ENCODE data around the gene ADGB. TPM values are rescaled to one million over a fixed set of nuclear protein-coding genes. Genes with fewer than 3 reads are reported as not detected.
"Not testable (repeated sequence)": the region's sequence is repeated elsewhere in the genome, so short reads cannot be mapped to it uniquely, and the experiment has no call there.

The ADGB gene
- total RNA-seq, 3 donors from 2014 or later: not detected

GRCh38 chr6:146803601-146804000 is 204.8 kb downstream of the ADGB start:
- no peak for DNase-seq
- no peaks in the 10 kb centered on the region for H3K36me3 Mint-ChIP-seq (ENCODE audit: insufficient read depth)
- H3K9me3 Mint-ChIP-seq: no peaks in the 10 kb centered on the region
- no peak for ATAC-seq
- no peaks in the 10 kb centered on the region for H3K27me3 Mint-ChIP-seq (ENCODE audit: low read depth)
- H3K4me1 Mint-ChIP-seq (ENCODE audit: low read depth): no peaks in the 10 kb centered on the region
- H3K4me3 Mint-ChIP-seq: no peak overlapping the region

DNA sequence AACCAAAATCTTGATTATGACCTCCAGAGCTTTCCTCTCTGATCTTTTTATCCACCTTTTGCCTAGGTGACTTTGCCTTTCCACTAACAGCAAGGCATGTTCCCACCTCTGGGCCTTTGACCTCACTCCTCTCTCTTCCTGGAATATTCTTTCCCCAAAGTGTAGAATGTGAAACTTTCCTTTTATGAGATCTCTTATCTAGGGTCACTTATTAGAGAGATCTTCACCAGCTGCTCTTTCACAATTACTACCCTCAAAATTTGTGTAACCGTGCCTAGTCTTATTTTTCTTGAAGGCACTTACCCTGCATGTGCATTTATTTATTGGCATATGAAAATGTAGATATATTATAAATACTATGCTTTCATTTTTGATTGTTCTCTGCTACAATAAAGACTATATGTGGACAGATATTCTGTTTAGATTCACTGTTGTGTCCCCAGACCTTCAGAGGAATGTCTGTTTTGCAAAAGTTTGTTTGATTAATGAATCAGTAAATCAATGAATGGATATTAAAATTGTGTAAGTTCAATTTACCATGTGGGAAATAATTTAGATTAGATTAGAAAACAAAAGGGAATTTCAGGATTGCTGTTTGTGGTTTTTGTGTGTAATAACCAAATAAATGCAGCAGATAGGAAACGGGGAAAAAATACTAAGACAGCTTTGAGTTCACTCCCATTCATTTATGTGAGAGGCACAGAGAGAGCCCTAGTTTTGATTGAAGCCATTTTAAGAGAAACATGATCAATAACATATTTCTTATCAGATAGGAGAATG is 207.0 kb downstream of the ADGB start:
- Mint-ChIP-seq H3K4me3 (no peak overlapping the region), H3K36me3 (ENCODE audit: insufficient read depth) (no peaks in the 10 kb centered on the region), H3K27me3 (ENCODE audit: low read depth) (no peaks in the 10 kb centered on the region), H3K9me3 (no peaks in the 10 kb centered on the region), H3K4me1 (ENCODE audit: low read depth) (no peaks in the 10 kb centered on the region)
- DNase-seq: no peak
- ATAC-seq: no peak

DNA sequence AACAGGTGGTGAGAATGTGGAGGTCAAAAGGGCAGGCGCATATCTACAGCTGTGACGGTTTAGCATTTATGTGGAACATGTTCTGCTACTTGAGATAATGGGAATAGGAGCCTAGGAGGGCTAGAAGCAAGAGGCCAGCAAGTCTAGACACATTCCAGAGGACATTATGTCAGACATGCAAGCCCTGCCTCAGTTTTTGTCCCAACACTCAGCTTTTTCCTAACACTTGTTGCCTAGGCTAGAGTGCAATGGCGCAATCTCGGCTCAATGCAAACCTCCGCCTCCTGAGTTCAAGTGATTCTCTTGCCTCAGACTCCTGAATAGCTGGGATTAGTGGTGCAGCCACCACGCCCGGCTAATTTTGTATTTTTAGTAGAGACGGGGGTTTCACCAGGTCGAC is 210.2 kb downstream of the ADGB start:
- H3K4me3 Mint-ChIP-seq; H3K9me3 Mint-ChIP-seq; ATAC-seq; H3K4me1 Mint-ChIP-seq (ENCODE audit: low read depth); H3K36me3 Mint-ChIP-seq (ENCODE audit: insufficient read depth); H3K27me3 Mint-ChIP-seq (ENCODE audit: low read depth); DNase-seq: not testable (repeated sequence)

DNA sequence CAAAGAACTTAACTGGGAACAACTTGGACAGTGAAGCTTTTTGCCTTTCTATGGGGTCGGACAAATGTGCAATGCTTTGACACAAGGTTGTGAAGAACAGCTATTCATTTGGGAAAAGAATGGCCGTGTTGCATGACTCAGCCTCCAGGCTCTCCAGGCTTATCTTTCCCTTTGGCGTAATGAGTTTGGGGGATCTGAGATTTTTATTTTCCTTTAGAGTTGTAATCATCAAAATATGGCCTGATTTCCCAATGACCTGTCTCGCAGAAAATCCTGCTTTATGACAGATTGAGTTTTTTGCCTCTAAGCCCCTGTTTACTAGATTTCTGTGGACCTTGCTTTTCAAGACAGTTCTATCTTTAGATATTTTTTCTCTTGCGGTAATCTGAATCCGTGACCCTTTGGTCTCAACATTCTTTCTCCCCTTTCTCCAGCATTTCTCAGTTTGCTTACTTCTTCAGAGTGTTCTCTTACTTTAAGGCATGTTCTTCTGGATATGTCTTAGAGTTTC is 214.1 kb downstream of the ADGB start:
- not testable (repeated sequence) for DNase-seq; H3K4me3 Mint-ChIP-seq; H3K27me3 Mint-ChIP-seq (ENCODE audit: low read depth); H3K36me3 Mint-ChIP-seq (ENCODE audit: insufficient read depth); H3K4me1 Mint-ChIP-seq (ENCODE audit: low read depth); ATAC-seq; H3K9me3 Mint-ChIP-seq

DNA sequence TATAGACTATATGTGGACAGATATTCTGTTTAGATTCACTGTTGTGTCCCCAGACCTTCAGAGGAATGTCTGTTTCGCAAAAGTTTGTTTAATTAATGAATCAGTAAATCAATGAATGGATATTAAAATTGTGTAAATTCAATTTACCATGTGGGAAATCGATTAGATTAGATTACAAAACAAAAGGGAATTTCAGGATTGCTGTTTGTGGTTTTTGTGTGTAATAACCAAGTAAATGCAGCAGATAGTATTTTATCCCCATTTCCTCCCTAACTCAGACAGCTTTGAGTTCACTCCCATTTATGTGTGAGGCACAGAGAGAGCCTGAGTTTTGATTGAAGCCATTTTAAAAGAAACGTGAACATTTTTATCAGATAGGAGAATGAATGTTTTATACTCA is 214.8 kb downstream of the ADGB start:
- DNase-seq (no peak), ATAC-seq (no peak)
- H3K4me3 Mint-ChIP-seq: no peak overlapping the region
- peaks cover 1% of the 10 kb centered on the region for H3K27me3 Mint-ChIP-seq (ENCODE audit: low read depth)
- H3K4me1 Mint-ChIP-seq (ENCODE audit: low read depth): no peaks in the 10 kb centered on the region
- no peaks in the 10 kb centered on the region for H3K9me3 Mint-ChIP-seq
- no peaks in the 10 kb centered on the region for H3K36me3 Mint-ChIP-seq (ENCODE audit: insufficient read depth)

DNA sequence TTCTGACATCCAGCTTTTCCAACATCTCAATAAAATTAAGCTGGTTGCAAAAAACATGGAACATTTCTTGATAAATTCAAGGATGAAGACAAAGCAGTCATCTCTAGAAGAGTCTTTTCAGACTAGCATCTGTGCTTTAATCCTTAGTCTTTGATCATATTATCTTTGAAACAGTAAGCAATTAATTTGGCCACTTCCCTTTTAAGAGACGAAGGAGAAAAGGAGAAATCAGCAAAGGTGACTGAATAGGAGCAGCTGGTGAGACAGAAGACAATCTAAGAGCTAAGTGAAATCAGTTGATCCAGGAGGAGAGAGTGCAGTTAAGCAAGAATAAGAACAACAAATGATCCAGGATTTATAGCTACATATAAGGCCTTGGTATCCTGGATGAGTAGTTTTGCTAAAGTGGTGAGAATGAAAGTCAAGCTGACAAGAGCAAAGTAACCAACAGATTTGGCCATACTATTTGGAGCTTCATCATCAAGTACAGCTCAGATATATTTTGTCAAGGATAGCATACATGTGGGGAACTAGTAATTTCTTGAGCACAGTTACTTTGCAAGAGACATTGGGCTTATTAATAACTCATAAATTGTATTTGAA is 215.5 kb downstream of the ADGB start:
- Mint-ChIP-seq H3K9me3 (no peaks in the 10 kb centered on the region), H3K4me1 (ENCODE audit: low read depth) (no peaks in the 10 kb centered on the region), H3K36me3 (ENCODE audit: insufficient read depth) (no peaks in the 10 kb centered on the region), H3K27me3 (ENCODE audit: low read depth) (peaks cover 1% of the 10 kb centered on the region), H3K4me3 (no peak overlapping the region)
- ATAC-seq (no peak), DNase-seq (no peak)

- H3K27me3 Mint-ChIP-seq (ENCODE audit: low read depth); ATAC-seq; H3K4me1 Mint-ChIP-seq (ENCODE audit: low read depth); H3K4me3 Mint-ChIP-seq; H3K36me3 Mint-ChIP-seq (ENCODE audit: insufficient read depth); H3K9me3 Mint-ChIP-seq; DNase-seq: not testable (repeated sequence)
Observed at GRCh38 chr6:146815511-146816462, 217.0 kb downstream of the ADGB start.

GRCh38 chr6:146819596-146820320 is 221.0 kb downstream of the ADGB start:
- H3K4me3 Mint-ChIP-seq: no peak overlapping the region
- no peaks in the 10 kb centered on the region for H3K4me1 Mint-ChIP-seq (ENCODE audit: low read depth)
- DNase-seq: no peak
- no peaks in the 10 kb centered on the region for H3K9me3 Mint-ChIP-seq
- no peaks in the 10 kb centered on the region for H3K36me3 Mint-ChIP-seq (ENCODE audit: insufficient read depth)
- H3K27me3 Mint-ChIP-seq (ENCODE audit: low read depth): peaks cover 11% of the 10 kb centered on the region
- no peak for ATAC-seq

DNA sequence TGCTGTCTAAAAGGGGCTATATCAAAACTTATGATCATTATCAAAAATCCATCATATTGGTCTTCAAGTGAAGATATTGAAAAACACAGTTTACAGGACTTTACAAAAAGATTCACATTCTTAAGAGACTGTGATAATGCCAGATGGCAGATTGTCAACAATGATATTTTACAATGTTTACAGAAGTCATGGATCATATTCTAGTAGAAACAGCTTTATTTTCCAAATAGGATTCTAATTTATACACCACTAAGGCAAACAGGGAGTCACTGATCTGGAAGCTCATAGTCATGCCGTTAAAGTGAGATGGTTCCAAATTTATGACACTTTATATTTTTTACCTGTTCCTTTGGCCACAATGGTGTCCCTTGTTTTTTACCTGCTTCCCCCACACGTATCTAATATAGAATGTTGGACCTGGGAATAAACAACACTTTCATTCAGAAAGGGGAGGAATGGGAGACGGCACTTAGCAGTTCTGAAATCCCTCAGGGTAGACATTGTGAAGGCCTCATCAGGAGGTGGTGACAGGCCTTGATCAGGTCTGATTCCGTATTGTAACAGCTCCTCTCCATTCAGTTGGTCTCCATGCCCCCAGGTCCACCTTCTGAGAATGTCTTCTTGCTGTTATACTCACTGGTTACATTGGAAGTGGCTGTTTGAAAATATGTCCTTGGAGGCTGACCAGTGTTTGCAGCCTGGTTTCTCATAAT is 228.6 kb downstream of the ADGB start:
- H3K9me3 Mint-ChIP-seq: no peaks in the 10 kb centered on the region
- no peak overlapping the region for H3K4me3 Mint-ChIP-seq
- H3K36me3 Mint-ChIP-seq (ENCODE audit: insufficient read depth): no peaks in the 10 kb centered on the region
- DNase-seq (no peak), ATAC-seq (no peak)
- no peaks in the 10 kb centered on the region for H3K27me3 Mint-ChIP-seq (ENCODE audit: low read depth)
- H3K4me1 Mint-ChIP-seq (ENCODE audit: low read depth): no peaks in the 10 kb centered on the region

DNA sequence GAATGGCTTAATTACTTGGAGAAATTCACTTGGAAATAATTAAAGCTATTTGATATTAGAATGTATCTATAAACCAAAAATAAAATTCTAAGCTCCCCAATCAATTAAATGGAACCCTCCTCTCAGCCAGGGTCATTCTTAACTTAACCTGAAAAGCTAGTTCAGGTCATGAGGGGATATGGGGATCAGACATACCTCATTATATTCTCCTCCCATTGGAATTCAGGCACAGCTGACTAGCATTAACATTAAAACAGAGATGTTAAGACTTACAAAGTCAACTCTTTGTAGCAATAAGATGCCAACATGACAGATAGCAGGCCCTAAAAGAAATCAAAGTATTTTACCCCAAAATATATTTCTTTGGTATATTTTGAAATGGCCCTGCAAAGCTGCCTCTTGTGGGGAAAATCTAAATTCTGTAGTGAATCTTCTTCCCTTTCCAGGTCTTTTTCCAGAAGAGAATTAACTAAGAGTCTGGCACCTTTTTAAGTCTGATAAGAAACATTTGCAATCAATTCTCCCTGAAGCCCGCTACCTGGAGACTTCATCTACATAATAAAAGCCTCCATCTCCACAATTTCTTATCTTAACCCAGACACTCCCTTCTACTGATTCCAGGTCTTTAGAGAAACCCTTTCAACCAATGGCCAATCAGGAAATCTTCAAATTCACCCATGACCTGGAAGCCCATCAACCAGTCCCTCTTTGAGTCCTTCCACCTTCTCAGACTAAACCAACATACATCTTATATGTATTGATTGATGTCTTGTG is 231.2 kb downstream of the ADGB start:
- DNase-seq (no peak), ATAC-seq (no peak)
- H3K4me3 Mint-ChIP-seq: no peak overlapping the region
- H3K4me1 Mint-ChIP-seq (ENCODE audit: low read depth): no peaks in the 10 kb centered on the region
- no peaks in the 10 kb centered on the region for H3K9me3 Mint-ChIP-seq
- H3K27me3 Mint-ChIP-seq (ENCODE audit: low read depth): no peaks in the 10 kb centered on the region
- no peaks in the 10 kb centered on the region for H3K36me3 Mint-ChIP-seq (ENCODE audit: insufficient read depth)

GRCh38 chr6:146833157-146833556 is 234.4 kb downstream of the ADGB start:
- no peaks in the 10 kb centered on the region for H3K4me1 Mint-ChIP-seq (ENCODE audit: low read depth)
- no peak for ATAC-seq
- no peaks in the 10 kb centered on the region for H3K9me3 Mint-ChIP-seq
- H3K4me3 Mint-ChIP-seq: no peak overlapping the region
- no peak for DNase-seq
- no peaks in the 10 kb centered on the region for H3K27me3 Mint-ChIP-seq (ENCODE audit: low read depth)
- no peaks in the 10 kb centered on the region for H3K36me3 Mint-ChIP-seq (ENCODE audit: insufficient read depth)

GRCh38 chr6:146840216-146840615 is 241.4 kb downstream of the ADGB start:
- H3K4me3 Mint-ChIP-seq: no peak overlapping the region
- no peak for DNase-seq
- no peaks in the 10 kb centered on the region for H3K36me3 Mint-ChIP-seq (ENCODE audit: insufficient read depth)
- ATAC-seq: no peak
- H3K27me3 Mint-ChIP-seq (ENCODE audit: low read depth): no peaks in the 10 kb centered on the region
- no peaks in the 10 kb centered on the region for H3K4me1 Mint-ChIP-seq (ENCODE audit: low read depth)
- peaks cover 3% of the 10 kb centered on the region for H3K9me3 Mint-ChIP-seq

DNA sequence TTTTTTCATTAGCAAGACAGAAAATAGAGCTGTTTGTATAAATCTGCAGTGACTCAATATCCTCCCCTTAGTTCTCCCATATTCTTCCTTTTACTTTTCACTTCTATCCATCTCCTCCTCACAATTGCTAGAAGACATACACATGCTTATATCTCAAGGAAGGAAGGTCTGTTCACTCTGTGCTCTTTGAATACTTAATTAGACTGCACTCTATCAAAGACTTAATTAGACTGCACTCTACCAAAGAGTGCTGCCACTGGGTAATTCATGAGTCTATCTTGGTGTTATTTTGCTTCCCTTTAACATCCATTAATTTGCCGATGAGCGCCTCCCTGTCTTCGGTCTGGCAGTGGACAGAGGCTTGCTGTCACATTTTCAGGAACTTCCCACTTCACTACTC is 241.9 kb downstream of the ADGB start:
- no peaks in the 10 kb centered on the region for H3K4me1 Mint-ChIP-seq (ENCODE audit: low read depth)
- peaks cover 3% of the 10 kb centered on the region for H3K9me3 Mint-ChIP-seq
- H3K4me3 Mint-ChIP-seq: no peak overlapping the region
- no peaks in the 10 kb centered on the region for H3K27me3 Mint-ChIP-seq (ENCODE audit: low read depth)
- DNase-seq (no peak), ATAC-seq (no peak)
- no peaks in the 10 kb centered on the region for H3K36me3 Mint-ChIP-seq (ENCODE audit: insufficient read depth)
